Activated CD8-positive, alpha-beta memory T cell treated with anti-CD3 and anti-CD28 coated beads, Interleukin-2, amount 50 U/mL, for 24 hours (primary cell): ENCODE data around the gene NTNG1.

Source experiments
- DNase-seq: peaks from one replicate; pipeline ENCODE4 v3.0.0-alpha.2; 2020; ENCODE audit errors: extremely low read depth

NTNG1 gene

DNA sequence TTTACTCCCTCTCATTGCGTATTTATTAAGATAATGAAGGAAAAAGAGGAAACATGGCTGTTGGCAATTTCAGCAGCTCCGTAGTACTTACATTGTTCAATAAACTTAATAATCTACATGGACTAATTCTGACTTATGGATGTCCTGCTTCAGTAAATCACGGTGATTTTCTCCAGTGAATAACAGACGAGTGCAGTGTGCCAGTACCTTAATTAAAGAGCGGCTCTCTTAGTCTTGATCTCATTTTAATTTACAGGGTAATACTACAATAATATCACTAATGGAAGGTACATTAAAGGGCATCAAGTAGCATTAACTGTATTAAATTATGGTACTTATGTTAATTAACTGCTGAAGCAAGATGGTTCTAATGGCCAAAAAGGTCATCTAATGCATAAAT lies 187.2 kb downstream of the NTNG1 start:
- DNase-seq: no peak

DNA sequence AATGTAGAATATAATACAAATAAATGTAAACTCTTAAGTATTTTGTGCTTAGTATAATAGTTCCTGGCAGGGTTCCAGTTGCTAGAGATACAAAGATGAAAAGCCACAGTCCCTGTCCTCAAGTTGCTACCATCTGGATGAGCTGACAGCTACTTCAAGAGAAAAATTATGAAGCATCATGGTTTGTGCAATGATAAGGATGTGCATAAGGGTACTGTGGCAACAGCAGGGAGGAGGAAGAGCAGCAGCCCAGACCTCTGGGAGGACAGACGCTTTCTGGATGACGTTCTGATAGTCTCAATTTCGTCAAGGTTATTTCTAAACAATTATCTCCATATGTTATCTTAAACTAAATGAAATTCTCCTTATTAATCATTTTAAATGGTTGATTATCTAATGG lies 198.9 kb downstream of the NTNG1 start:
- no peak for DNase-seq

DNA sequence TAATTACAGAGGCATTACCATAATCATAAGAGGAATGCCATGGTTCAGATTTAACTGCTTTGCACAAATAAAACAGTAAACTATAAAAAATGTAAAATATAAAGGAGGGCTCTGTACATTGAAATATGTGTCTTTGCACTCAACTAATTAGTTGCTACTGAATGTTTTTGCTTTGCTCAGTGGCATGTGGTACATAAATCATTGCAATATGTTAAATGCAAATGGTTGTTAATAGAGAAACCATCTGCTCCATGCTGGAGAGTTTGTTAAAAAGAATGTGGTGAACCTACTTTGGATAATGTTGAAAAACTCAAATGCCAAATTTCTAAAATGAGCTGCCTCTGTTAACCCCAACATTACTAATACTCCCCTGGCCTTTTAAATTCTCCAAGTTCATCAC lies 201.5 kb downstream of the NTNG1 start:
- DNase-seq: no peak

GRCh38 chr1:107342768-107343167 lies 201.9 kb downstream of the NTNG1 start:
- DNase-seq: no peak

DNA sequence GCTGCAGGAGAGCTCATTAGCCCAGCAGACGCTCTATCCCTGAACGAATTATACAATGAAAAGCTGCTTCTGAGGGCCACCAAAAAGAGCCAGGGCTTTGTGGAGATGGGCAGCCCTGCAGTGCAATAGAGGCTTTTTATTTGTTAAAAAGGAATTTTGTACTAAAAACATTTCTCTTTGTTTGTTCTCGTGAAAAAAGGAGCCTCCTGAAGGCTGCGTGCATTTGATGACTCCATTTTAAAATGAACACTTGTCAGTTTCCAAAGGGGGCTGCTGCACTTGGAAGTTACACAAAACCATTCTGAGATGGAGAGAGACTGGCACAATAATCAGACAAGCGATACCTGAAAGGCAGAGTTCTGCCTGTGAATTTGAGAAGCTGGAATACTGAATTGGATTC lies 202.8 kb downstream of the NTNG1 start:
- DNase-seq: no peak

- no peak for DNase-seq
Observed at GRCh38 chr1:107344268-107344760, 203.5 kb downstream of the NTNG1 start.

- DNase-seq: no peak
Observed at GRCh38 chr1:107344836-107345235, 204.0 kb downstream of the NTNG1 start.

DNA sequence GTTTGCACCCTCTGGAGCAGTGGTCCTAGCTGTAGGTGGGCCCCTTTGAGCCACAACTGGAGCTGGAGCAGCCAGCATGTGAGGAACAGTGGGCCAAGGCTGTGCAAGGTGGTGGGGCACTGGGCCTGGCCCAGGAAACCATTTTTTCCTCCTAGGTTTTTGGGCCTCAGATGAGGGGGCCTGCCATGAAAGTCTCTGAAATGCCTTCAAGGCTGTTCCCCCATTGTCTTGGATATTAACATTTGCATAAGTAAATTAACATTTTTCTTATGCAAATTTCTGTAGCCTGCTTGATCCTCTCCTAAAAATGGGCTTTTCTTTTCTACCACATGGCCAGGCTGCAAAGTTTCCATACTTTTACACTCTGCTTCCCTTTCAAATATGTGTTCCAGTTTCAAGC lies 212.0 kb downstream of the NTNG1 start:
- DNase-seq: no peak

DNA sequence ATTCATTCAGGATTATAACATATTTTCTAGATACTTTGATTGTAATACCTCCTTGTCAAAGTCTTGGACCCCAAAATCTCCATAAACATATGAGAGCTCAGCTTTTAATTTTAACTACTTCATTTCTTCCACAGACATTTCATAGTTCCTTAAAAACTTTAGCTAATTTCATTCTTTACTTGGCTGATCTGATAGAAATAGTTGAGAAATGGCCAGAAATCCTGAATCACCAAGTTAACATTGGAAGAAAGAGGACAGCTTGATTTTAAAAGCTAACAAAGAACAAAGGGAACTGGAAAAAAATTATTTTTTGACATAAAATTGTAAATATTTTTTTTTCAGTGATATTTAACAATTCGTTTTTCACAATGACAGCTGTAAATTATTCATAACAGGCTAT lies 216.5 kb downstream of the NTNG1 start:
- DNase-seq: no peak

- no peak for DNase-seq
Observed at GRCh38 chr1:107358619-107359327, 217.9 kb downstream of the NTNG1 start.

- DNase-seq: no peak
Observed at GRCh38 chr1:107359472-107360241, 218.8 kb downstream of the NTNG1 start.

GRCh38 chr1:107362468-107363140 lies 221.8 kb downstream of the NTNG1 start:
- DNase-seq: no peak

DNA sequence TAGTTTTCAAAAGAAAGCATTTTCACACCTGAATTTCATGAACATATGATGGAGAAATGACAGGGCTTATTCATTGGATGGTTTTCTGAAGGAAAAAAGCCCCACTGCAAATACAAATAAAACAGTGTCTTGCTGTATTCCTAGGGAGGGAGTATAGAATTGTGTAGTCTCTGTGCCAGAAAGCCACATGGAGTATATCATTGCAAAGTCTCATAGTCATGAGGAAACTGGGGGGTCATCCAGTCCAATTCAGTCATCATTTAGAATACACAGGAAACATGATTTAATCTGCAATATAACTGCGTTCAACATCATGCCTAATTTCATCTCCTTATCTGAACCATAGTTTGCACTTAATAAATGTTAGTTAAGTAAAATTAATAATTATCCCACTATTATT lies 222.3 kb downstream of the NTNG1 start:
- DNase-seq: no peak

GRCh38 chr1:107365527-107366240 lies 224.8 kb downstream of the NTNG1 start:
- no peak for DNase-seq

DNA sequence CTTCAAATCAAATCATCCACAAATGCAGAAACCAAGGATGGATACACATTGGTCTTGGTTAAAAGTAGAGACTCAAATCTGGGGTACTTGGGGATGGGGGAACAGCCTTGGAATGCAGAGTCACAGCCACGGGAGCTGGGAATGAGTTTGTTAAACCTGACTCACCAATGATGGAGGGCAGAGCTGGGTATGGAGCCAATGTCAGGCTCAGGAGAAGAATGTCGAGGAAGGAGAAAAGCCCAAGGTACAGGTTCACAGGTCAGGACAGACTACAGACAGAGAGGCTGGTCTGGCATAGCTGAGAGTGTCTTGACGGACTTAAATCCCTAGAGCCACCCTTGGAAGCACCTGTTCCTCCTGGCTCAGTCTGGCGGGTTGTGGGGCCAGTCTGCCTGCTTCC lies 237.6 kb downstream of the NTNG1 start:
- DNase-seq: no peak

DNA sequence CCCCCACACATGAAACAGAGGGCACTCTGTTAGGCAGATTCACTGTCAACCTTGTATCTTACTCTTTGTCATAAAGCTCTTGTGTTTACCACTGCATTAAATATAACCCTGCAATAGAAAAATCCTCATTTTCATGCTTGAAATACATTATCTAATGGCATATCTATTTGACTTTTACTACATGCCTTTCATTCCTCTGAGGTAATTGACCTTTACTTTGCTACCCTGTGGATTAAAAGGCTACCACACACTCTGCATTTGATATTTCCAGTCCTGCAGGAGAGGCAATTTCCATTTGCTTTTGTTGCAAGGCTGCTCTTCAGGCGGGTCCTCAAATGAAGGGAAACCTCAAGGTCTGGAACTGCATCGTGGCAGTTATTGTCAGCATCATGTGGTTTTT lies 238.0 kb downstream of the NTNG1 start:
- DNase-seq: no peak

DNA sequence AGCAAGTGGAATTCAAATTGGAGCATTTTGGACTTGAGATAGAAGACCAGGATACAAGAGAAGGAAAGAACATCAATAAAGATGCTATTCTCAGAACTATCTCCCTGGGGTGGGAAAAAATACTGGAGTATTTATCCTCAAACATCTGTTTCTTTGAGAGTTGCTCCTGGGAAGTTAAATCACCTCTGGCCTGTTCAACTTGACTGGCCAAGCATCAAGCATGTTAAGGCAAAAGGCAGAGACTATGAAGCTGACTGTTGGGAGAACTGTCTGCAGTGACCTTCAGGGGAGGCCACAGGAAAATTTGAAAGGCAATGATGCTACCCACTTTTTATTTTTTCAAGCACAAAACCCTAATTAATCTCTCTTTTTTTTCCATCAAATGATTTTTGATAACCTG lies 239.0 kb downstream of the NTNG1 start:
- no peak for DNase-seq

DNA sequence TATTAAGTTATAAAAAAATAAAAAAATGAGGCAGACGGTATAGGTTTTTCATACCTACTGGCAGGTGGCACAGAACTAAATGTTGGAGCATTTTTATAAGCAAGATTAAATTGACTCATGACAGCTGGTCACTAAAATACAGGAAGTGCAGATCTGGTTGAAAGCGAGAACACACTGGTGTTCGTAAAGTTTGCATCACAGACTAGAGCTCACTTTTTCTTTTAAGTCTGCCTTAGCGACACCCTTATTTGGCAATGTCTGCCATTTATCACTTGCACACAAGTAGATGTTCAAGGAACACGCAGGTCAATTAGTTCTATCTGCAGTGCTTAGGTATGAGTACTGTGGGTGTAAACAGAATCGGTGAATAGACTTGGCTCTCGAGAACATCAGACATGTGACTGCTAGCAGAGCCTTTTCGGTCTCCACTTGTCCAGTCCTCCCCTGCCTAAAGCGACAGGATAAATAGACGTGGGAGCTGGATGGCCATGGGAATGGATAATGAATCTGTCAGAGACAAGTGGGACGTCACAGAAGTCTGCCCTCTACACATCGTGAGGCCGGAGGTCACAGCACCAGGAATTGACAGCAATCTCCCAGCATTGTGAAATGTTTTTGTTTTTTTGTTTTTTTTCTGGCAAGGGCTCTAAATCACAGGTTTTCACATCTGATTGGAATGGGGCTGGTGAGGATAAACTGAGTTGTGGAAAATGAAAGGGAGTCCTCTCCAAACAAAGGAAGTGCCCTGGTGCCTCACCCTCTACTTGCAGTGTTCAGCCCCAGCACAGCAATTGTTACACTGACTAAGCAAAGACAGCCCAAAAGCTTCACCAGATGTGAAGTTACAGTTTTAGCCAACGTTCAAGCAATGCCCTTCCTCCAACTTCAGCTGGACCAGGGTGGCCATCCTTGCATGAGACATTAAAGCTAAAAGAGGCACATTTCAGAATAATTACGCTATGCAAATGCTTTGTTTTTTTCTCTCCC lies 248.9 kb downstream of the NTNG1 start:
- DNase-seq: no peak

GRCh38 chr1:107394301-107394700 lies 253.5 kb downstream of the NTNG1 start:
- no peak for DNase-seq

- DNase-seq: no peak
Observed at GRCh38 chr1:107401704-107402103, 260.9 kb downstream of the NTNG1 start.

DNA sequence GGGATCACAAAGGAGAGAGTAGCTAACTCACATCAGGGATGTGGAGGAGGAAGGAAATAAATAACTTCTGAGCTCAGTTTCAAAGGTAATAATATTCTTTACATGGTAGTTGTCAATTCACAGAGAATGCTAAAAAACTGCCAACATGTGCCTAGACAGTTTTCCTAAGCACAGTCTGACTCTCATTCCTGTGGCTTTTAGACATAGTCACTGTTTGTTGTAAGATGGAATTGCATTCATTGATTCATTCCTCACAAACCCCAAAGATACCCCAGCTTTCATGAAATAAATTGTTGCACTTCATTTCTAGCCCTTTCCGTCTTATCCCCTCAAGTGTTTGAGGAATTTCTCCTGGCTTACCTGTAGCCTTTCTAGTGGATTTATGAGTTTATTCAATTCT lies 263.9 kb downstream of the NTNG1 start:
- no peak for DNase-seq
